Activated naive CD4-positive, alpha-beta T cell treated with anti-CD3 and anti-CD28 coated beads, Interleukin-2, amount 50 U/mL, for 16 hours (primary cell): ENCODE measurements around the gene HS1BP3.
A peak's percentile ranks its signal among the peaks of the same experiment; 100 is the strongest.

Experiments
- DNase-seq: peaks from one replicate; pipeline ENCODE4 v3.0.0-alpha.2; 2020

HS1BP3 gene

GRCh38 chr2:20650877-20651730 is at the start of gene HS1BP3:
Gene HS1BP3 (minus strand): TSS chr2:20651098. CDS start chr2:20651063, 35 bp downstream.
- DNase-seq, result peak; percentile 88

- DNase-seq, result no peak
These were observed 48.2 kb upstream of the HS1BP3 start for GRCh38 chr2:20698916-20699613.

GRCh38 chr2:20697322-20697934 is 46.5 kb upstream of the HS1BP3 start:
- DNase-seq, result no peak

GRCh38 chr2:20696366-20696765 is 45.5 kb upstream of the HS1BP3 start:
- DNase-seq, result no peak

GRCh38 chr2:20693317-20693716 is 42.4 kb upstream of the HS1BP3 start:
- no peak for DNase-seq

- no peak for DNase-seq
These were observed 41.2 kb upstream of the HS1BP3 start for GRCh38 chr2:20692081-20692480.

GRCh38 chr2:20691076-20691734 is 40.3 kb upstream of the HS1BP3 start:
- no peak for DNase-seq

GRCh38 chr2:20689428-20690264 is 38.7 kb upstream of the HS1BP3 start:
- DNase-seq, result no peak

- DNase-seq, result no peak
These were observed 36.4 kb upstream of the HS1BP3 start for GRCh38 chr2:20687260-20687832.

GRCh38 chr2:20684581-20685063 is 33.7 kb upstream of the HS1BP3 start:
- no peak for DNase-seq

GRCh38 chr2:20682167-20682920 is 31.4 kb upstream of the HS1BP3 start:
- no peak for DNase-seq

- DNase-seq, result no peak
These were observed 30.0 kb upstream of the HS1BP3 start for GRCh38 chr2:20680744-20681375.

GRCh38 chr2:20678780-20679179 is 27.9 kb upstream of the HS1BP3 start:
- DNase-seq, result no peak

- no peak for DNase-seq
These were observed 27.1 kb upstream of the HS1BP3 start for GRCh38 chr2:20678086-20678395.

- no peak for DNase-seq
These were observed 26.6 kb upstream of the HS1BP3 start for GRCh38 chr2:20677301-20678085.

GRCh38 chr2:20676353-20677215 is 25.7 kb upstream of the HS1BP3 start:
- DNase-seq, result no peak

- DNase-seq, result no peak
These were observed 24.9 kb upstream of the HS1BP3 start for GRCh38 chr2:20675701-20676352.

GRCh38 chr2:20674974-20675679 is 24.2 kb upstream of the HS1BP3 start:
- DNase-seq, result no peak
